HepG2 (cell line): Measurements from ENCODE around the gene ATP10A. TPM values are rescaled to one million over a fixed set of nuclear protein-coding genes. Genes with fewer than 3 reads are reported as not detected.

ENCODE experiments used
- ATAC-seq: fragments of 200-7000 bp; cut with Tn5 transposase; 3 replicates; pipeline ENCODE4 v1.9.1; 2020; ENCODE audit warnings: mild to moderate bottlenecking, moderate library complexity
- BruUV-seq: library from RNA; stranded (reverse); fragments of 400-500 nt; replicated peaks from 2 replicates; lab custom pipeline; 2021; lab: Mats Ljungman, UMichigan
- CTCF ChIA-PET: fragments of 300-600 bp; formaldehyde crosslinking; extraction: SDS; loops from one replicate; lab custom pipeline; 2021; ENCODE audit warnings: low total read pairs, inconsistent platforms, low intra/inter-chr PET ratio; lab: Yijun Ruan, JAX
- POLR2A ChIA-PET: fragments of 350-600 bp; sonication (Branson Sonifier 250); formaldehyde crosslinking; loops from one replicate; lab custom pipeline; 2020; ENCODE audit warnings: antibody characterized with exemption, inconsistent platforms; lab: Yijun Ruan, JAX
- DNase-seq: peaks from one replicate; pipeline ENCODE4 v3.0.0-alpha.2; 2015; ENCODE audit warnings: low spot score
- FAIRE-seq: peaks from 3 replicates; lab custom pipeline; 2011; peaks lifted over from hg19 to GRCh38; lab: Jason Lieb, UNC
- H2AFZ ChIP-seq: one replicate; pipeline ENCODE4 v1.6.1; 2011; ENCODE audit warnings: low read length, inconsistent platforms
- H3K27ac ChIP-seq: fragments of 300-600 bp; 3 replicates; pipeline ENCODE4 v1.8.0; 2011; ENCODE audit warnings: mixed run types, mild to moderate bottlenecking, mixed read lengths, low read length, inconsistent platforms; ENCODE audit not compliant: insufficient read depth; ENCODE audit errors: extremely low read length
- H3K27me3 ChIP-seq, 2 experiments: fragments of 200-600 bp in 1 of 2; 2 replicates in 1 of 2; 3 replicates in 1 of 2; pipeline versions ENCODE4 v1.6.0 to v1.8.0; 2011; ENCODE audit warnings: low read length in 2 of 2, mild to moderate bottlenecking in 2 of 2, moderate library complexity in 2 of 2, inconsistent platforms in 1 of 2; ENCODE audit not compliant: insufficient read depth in 2 of 2, control insufficient read depth in 1 of 2
- H3K36me3 ChIP-seq, 2 experiments: fragments of 200-600 bp in 1 of 2; replicated peaks in 1 of 2; 2 replicates in 1 of 2; 3 replicates in 1 of 2; pipeline versions ENCODE4 v1.5.1 to v1.8.0; 2011; ENCODE audit warnings: low read length in 2 of 2, inconsistent platforms in 1 of 2; ENCODE audit not compliant: insufficient read depth in 2 of 2, control insufficient read depth in 1 of 2
- H3K4me1 ChIP-seq: 2 replicates; pipeline ENCODE4 v1.5.1; 2012; ENCODE audit warnings: low read length, inconsistent platforms; ENCODE audit not compliant: insufficient read depth
- H3K4me2 ChIP-seq: 2 replicates; pipeline ENCODE4 v1.6.0; 2011; ENCODE audit warnings: low read depth, low read length, inconsistent platforms
- H3K4me3 ChIP-seq, 3 experiments: fragments of 200-600 bp in 1 of 3; sonication (generic), shearing (Covaris generic) in 1 of 3; replicated peaks in 1 of 3; 2 replicates each; pipeline ENCODE4 v1.5.1; 2011 to 2016; ENCODE audit warnings: low read length in 3 of 3, inconsistent platforms in 2 of 3, low read depth in 2 of 3, mild to moderate bottlenecking in 2 of 3, control low read depth in 1 of 3, mixed read lengths in 1 of 3; ENCODE audit not compliant: insufficient read depth in 1 of 3
- H3K79me2 ChIP-seq: one replicate; pipeline ENCODE4 v1.6.1; 2011; ENCODE audit warnings: low read length, inconsistent platforms; ENCODE audit not compliant: insufficient read depth
- H3K9ac ChIP-seq: 2 replicates; pipeline ENCODE4 v1.6.0; 2011; ENCODE audit warnings: mild to moderate bottlenecking, low read depth, low read length, inconsistent platforms; ENCODE audit not compliant: insufficient read depth
- H3K9me3 ChIP-seq: 2 replicates; pipeline ENCODE4 v1.5.1; 2012; ENCODE audit warnings: mild to moderate bottlenecking, low read length
- H4K20me1 ChIP-seq: 2 replicates; pipeline ENCODE4 v1.6.0; 2011; ENCODE audit warnings: inconsistent platforms, mild to moderate bottlenecking, low read length, moderate library complexity; ENCODE audit not compliant: insufficient read depth
- BHLHE40 ChIP-seq: IDR thresholded peaks from 2 replicates; pipeline ENCODE4 v1.6.1; 2011; ENCODE audit warnings: low read length, improper control_type of control experiment
- CBX1 ChIP-seq: IDR thresholded peaks from one replicate; pipeline ENCODE4 v1.6.1; 2016; ENCODE audit warnings: antibody characterized with exemption, low read depth
- HHEX ChIP-seq: IDR thresholded peaks from 2 replicates; pipeline ENCODE4 v1.6.1; 2016; ENCODE audit warnings: control low read depth
- JDP2 ChIP-seq: sonication (generic); formaldehyde crosslinking; IDR thresholded peaks from 2 replicates; pipeline ENCODE4 v1.8.1; 2022; ENCODE audit warnings: missing genetic modification reagents, borderline replicate concordance
- LCORL ChIP-seq, 2 experiments: fragments of 450-650 bp in 1 of 2; sonication (generic) in 1 of 2; formaldehyde crosslinking in 1 of 2; IDR thresholded peaks; 2 replicates each; pipeline versions ENCODE4 v1.5.0 to v1.6.1; 2017 to 2020; ENCODE audit warnings: antibody characterized with exemption in 1 of 2, missing genetic modification reagents in 1 of 2
- MAFK ChIP-seq, 2 experiments: IDR thresholded peaks in 1 of 2; conservative IDR thresholded peaks in 1 of 2; 2 replicates each; pipeline ENCODE4 v1.6.1; 2011; ENCODE audit warnings: improper control_type of control experiment in 2 of 2, low read length in 2 of 2
- SP2 ChIP-seq: sonication (generic); formaldehyde crosslinking; IDR thresholded peaks from 2 replicates; pipeline ENCODE4 v1.5.1; 2020; ENCODE audit warnings: mild to moderate bottlenecking, missing genetic modification reagents
- THAP7 ChIP-seq: sonication (generic); formaldehyde crosslinking; IDR thresholded peaks from 2 replicates; pipeline ENCODE4 v1.8.1; 2023; ENCODE audit warnings: mild to moderate bottlenecking, missing genetic modification reagents
- ZNF20 ChIP-seq: sonication (generic); formaldehyde crosslinking; IDR thresholded peaks from 2 replicates; pipeline ENCODE4 v1.4.0; 2020; ENCODE audit warnings: mild to moderate bottlenecking, moderate library complexity, missing genetic modification reagents
- ZNF770 ChIP-seq: sonication (generic); formaldehyde crosslinking; IDR thresholded peaks from 2 replicates; pipeline ENCODE4 v1.5.0; 2020; ENCODE audit warnings: mild to moderate bottlenecking, missing genetic modification reagents
- WGBS: methylation state at CpG from one replicate; pipeline ENCODE4 v1.1.6; 2017; ENCODE audit warnings: low lambda C conversion rate; 5-methylcytosine and 5-hydroxymethylcytosine counted together
- in situ Hi-C: cut with HindIII; loops from 2 replicates; pipeline ENCODE4 v1.10.0; 2017; ENCODE audit warnings: low pct_unique_long_range_greater_than_20kb; ENCODE audit not compliant: extremely low pct_ligation_motif_present
- intact Hi-C: fragments of 100-400 bp; cut with micrococcal nuclease; formaldehyde crosslinking; loops from one replicate; pipeline ENCODE4 v1.10.0; 2022; ENCODE audit not compliant: unreplicated experiment
- polyA plus RNA-seq, 8 experiments: library from polyadenylated mRNA; depleted of rRNA in 3 of 8; stranded (reverse) in 7 of 8; unstranded in 1 of 8; fragments of >200 nt; fragmentation: Illumina TruSeq in 4 of 8; extraction: Trizol in 4 of 8; gene quantifications; 2 replicates each; pipeline versions ENCODE4 v1.2.1 to v1.2.3, GENCODE V29; 2011 to 2016; ENCODE audit warnings: low read depth in 4 of 8, missing spikeins in 1 of 8, mixed read lengths in 1 of 8; ENCODE audit not compliant: insufficient read depth in 1 of 8
- total RNA-seq, 5 experiments: library from RNA; depleted of rRNA; stranded (reverse); fragments of >200 nt; fragmentation: Illumina TruSeq; extraction: Trizol; gene quantifications; 2 replicates each; pipeline ENCODE4 v1.2.3, GENCODE V29; 2016; ENCODE audit warnings: low read depth in 1 of 5
- TF ChIP-seq, protein P1 (sequence below): IDR thresholded peaks from 2 replicates; pipeline ENCODE4 v1.6.1; 2016; ENCODE audit warnings: mild to moderate bottlenecking
- TF ChIP-seq, protein P2 (sequence below): sonication (generic); formaldehyde crosslinking; conservative IDR thresholded peaks from 2 replicates; pipeline ENCODE4 v1.4.0; 2020; ENCODE audit warnings: missing genetic modification reagents

Gene ATP10A
- total and polyA plus RNA-seq, 2 of the 13 experiments (the other 11 are each of a cell fraction or from before 2014, with no cell fraction given) = 0.58 to 4.2 TPM

DNA sequence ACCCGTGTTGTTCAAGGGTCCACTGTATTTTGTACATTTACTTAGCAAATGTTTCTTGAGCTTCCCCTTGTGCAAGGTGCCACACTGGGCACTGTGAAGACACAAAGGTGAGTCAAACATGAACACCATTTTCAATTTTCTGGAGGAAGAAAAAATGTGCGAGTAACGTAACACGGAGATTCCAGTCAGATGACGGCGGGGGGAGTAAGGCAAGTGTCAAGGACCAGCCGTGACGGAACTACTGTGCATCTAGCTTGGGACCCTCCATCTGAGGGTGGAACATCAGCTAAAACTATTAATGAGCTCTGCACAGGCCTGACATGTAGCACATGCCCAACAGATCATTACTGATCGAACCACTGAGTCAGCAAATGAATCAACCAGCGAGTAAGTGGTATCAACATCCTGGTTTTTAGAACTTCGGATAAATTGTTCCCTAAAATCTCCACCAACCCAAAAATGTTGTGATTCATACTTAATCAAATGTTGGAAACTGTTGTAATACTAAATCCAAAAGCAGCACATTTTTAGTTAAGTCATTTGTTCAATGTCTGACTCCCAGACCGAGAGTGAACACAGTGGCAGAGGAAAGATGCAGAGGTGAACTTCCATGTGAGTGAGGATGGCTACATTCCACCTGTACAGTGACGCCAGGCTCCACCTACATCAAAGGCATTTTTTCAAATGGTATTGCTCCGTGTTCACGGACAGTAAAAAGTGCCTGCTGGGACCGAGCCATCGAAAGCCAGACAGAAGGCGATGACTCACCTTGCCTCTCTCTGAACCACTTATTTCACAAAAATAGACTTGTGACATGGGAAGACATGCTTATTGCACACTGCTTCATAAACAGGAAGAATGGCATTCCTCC is 172.2 kb downstream of the ATP10A start:
- H3K27me3 ChIP-seq = no peaks in the 10 kb centered on the region
- ChIA-PET CTCF (no interaction called here), POLR2A (no interaction called here)
- no peak for ATAC-seq
- peak in 1 of 2 experiments; percentile 47; a peak in 2 of 4 replicates for TF ChIP-seq MAFK (conservative IDR thresholded peaks at IDR 0.05 in 1 of 2, IDR thresholded peaks at IDR 0.05 in 1 of 2; ENCODE audit: low read length in 2 of 2)
- no peak for TF ChIP-seq BHLHE40
- TF ChIP-seq, protein P1, sequence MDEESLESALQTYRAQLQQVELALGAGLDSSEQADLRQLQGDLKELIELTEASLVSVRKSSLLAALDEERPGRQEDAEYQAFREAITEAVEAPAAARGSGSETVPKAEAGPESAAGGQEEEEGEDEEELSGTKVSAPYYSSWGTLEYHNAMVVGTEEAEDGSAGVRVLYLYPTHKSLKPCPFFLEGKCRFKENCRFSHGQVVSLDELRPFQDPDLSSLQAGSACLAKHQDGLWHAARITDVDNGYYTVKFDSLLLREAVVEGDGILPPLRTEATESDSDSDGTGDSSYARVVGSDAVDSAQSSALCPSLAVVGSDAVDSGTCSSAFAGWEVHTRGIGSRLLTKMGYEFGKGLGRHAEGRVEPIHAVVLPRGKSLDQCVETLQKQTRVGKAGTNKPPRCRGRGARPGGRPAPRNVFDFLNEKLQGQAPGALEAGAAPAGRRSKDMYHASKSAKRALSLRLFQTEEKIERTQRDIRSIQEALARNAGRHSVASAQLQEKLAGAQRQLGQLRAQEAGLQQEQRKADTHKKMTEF = no peak
- H3K79me2 ChIP-seq = no peaks in the 10 kb centered on the region
- no TSS peak for BruUV-seq
- H3K9ac ChIP-seq = no peak overlapping the region
- H4K20me1 ChIP-seq = no peaks in the 10 kb centered on the region
- WGBS = 62% methylated on average over 18 of the region's 18 CpGs
- H3K4me3 ChIP-seq = no peak overlapping the region
- H3K9me3 ChIP-seq = no peaks in the 10 kb centered on the region
- H2AFZ ChIP-seq = no peak overlapping the region
- no peak overlapping the region for H3K27ac ChIP-seq
- no peaks in the 10 kb centered on the region for H3K36me3 ChIP-seq
- no peak for DNase-seq
- no peak overlapping the region for H3K4me2 ChIP-seq
- H3K4me1 ChIP-seq = no peaks in the 10 kb centered on the region
- intact Hi-C loops = loop anchor here (10.0 kb wide), 1 partner anchor 1174 kb away; the partner anchor contains the start of gene GABRA5
- FAIRE-seq = no peak
- in situ Hi-C loops = no loop called here

DNA sequence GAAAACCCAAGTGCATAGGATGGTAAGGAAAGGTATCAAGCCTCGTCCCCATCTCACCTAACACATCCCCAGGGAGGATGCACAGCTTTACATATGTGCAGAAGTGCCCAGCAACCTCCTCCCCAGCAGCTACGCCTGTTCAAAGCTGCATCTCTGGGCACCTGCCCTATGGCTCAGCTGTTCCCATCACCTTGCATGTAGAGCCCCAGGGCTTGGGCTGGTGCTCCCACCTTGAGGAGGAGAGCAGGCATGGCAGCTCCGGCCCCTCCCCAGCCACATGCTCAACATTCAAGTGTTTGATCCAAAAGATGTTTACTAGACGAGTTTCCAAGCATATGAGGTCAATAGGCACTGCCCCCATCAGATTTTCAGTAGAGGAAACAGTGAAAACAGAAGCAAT is 173.5 kb downstream of the ATP10A start:
- DNase-seq (no peak), FAIRE-seq (no peak), ATAC-seq (no peak)
- no TSS peak for BruUV-seq
- Histone ChIP-seq H3K27ac (no peak overlapping the region), H3K27me3 (no peaks in the 10 kb centered on the region), H3K9ac (no peak overlapping the region), H4K20me1 (no peaks in the 10 kb centered on the region), H3K36me3 (no peaks in the 10 kb centered on the region), H3K9me3 (no peaks in the 10 kb centered on the region), H2AFZ (no peak overlapping the region), H3K79me2 (no peaks in the 10 kb centered on the region), H3K4me1 (no peaks in the 10 kb centered on the region), H3K4me2 (no peak overlapping the region), H3K4me3 (no peak overlapping the region)
- in situ Hi-C loops = no loop called here
- intact Hi-C loops = no loop called here
- 50% methylated on average over 2 of the region's 4 CpGs for WGBS
- CTCF ChIA-PET = no interaction called here
- POLR2A ChIA-PET = no interaction called here
- TF ChIP-seq SP2 = no peak
- no peak for TF ChIP-seq THAP7 (CRISPR knock-in tag)
- TF ChIP-seq ZNF20 (CRISPR knock-in tag) = no peak
- TF ChIP-seq LCORL (IDR thresholded peaks at IDR 0.05) = no peak
- TF ChIP-seq LCORL (CRISPR knock-in tag; IDR thresholded peaks at IDR 0.05) = no peak
- TF ChIP-seq CBX1 = no peak
- TF ChIP-seq HHEX (CRISPR knock-in tag) = no peak
- no peak for TF ChIP-seq ZNF770 (CRISPR knock-in tag)
- TF ChIP-seq, protein P2, sequence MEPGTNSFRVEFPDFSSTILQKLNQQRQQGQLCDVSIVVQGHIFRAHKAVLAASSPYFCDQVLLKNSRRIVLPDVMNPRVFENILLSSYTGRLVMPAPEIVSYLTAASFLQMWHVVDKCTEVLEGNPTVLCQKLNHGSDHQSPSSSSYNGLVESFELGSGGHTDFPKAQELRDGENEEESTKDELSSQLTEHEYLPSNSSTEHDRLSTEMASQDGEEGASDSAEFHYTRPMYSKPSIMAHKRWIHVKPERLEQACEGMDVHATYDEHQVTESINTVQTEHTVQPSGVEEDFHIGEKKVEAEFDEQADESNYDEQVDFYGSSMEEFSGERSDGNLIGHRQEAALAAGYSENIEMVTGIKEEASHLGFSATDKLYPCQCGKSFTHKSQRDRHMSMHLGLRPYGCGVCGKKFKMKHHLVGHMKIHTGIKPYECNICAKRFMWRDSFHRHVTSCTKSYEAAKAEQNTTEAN = no peak
- TF ChIP-seq JDP2 (CRISPR knock-in tag) = no peak
